Measurements from ENCODE around the gene XKRX.
A peak's percentile ranks its signal among the peaks of the same experiment; 100 is the strongest.

XKRX gene

DNA sequence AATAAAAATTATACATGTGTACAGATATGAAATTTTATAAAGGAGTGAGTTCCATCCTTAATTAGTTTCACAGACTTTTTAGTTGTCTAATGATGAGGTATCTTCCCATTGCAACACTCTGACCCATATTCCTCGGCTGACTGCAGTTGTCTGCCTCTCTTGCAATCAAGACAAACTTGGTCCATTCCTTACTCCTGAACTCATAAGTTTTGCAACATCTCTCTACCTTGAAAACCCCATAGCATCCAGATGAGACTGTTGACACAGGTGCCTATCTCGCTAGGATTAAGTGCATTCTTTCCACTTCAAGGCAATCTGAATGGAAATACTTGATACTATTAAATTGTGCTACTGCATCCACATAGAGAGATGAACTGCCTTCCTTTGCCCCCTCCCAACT, 2.3 kb downstream of the XKRX start:
- DNase-seq (ENCODE audit: low spot score) = no peak
- TF ChIP-seq, protein P1, sequence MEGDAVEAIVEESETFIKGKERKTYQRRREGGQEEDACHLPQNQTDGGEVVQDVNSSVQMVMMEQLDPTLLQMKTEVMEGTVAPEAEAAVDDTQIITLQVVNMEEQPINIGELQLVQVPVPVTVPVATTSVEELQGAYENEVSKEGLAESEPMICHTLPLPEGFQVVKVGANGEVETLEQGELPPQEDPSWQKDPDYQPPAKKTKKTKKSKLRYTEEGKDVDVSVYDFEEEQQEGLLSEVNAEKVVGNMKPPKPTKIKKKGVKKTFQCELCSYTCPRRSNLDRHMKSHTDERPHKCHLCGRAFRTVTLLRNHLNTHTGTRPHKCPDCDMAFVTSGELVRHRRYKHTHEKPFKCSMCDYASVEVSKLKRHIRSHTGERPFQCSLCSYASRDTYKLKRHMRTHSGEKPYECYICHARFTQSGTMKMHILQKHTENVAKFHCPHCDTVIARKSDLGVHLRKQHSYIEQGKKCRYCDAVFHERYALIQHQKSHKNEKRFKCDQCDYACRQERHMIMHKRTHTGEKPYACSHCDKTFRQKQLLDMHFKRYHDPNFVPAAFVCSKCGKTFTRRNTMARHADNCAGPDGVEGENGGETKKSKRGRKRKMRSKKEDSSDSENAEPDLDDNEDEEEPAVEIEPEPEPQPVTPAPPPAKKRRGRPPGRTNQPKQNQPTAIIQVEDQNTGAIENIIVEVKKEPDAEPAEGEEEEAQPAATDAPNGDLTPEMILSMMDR (IDR thresholded peaks at IDR 0.05; ENCODE audit: poor library complexity, severe bottlenecking) = no peak

DNA sequence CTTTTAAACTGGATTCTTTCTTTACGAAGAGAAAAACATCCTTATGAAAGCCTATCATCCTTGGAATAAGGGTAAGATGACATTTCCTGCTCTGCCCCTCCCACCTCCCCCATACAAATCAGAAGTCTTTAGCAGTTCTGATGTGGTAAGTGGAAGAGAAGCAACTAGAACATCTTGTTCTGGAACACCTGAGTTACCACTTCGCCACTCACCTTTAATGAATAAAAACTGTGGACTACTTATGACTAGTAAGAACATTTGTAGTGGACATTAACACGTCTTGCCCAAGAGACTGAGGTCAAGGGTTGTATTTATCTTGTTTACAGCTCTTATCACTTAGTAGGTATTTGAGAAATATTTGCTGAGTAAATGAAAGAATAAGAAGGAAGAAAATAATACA, 4.3 kb downstream of the XKRX start:
- H3K4me3 ChIP-seq (ENCODE audit: severe bottlenecking) = no peak overlapping the region
- no peaks in the 10 kb centered on the region for H3K9me3 ChIP-seq (ENCODE audit: severe bottlenecking)
- DNase-seq (ENCODE audit: low spot score) (no peak), ATAC-seq (ENCODE audit: low read depth) (no peak)
- H3K27me3 ChIP-seq (ENCODE audit: insufficient read depth, poor library complexity, severe bottlenecking) = no peaks in the 10 kb centered on the region
- no peaks in the 10 kb centered on the region for H3K36me3 ChIP-seq (ENCODE audit: low read depth)
- no peak overlapping the region for H3K27ac ChIP-seq (ENCODE audit: poor library complexity, severe bottlenecking)
- no peaks in the 10 kb centered on the region for H3K4me1 ChIP-seq (ENCODE audit: insufficient read depth, poor library complexity, severe bottlenecking)
- TF ChIP-seq, protein P1 (IDR thresholded peaks at IDR 0.05; ENCODE audit: poor library complexity, severe bottlenecking) = no peak

More for the DNA sequence above, 2.3 kb downstream of the XKRX start:
- peak; percentile 59 for ATAC-seq (ENCODE audit: low read depth)
- Histone ChIP-seq H3K4me1 (ENCODE audit: insufficient read depth, poor library complexity, severe bottlenecking) (no peaks in the 10 kb centered on the region), H3K27ac (ENCODE audit: poor library complexity, severe bottlenecking) (no peak overlapping the region), H3K36me3 (ENCODE audit: low read depth) (no peaks in the 10 kb centered on the region), H3K27me3 (ENCODE audit: insufficient read depth, poor library complexity, severe bottlenecking) (no peaks in the 10 kb centered on the region), H3K4me3 (ENCODE audit: severe bottlenecking) (no peak overlapping the region), H3K9me3 (ENCODE audit: severe bottlenecking) (no peaks in the 10 kb centered on the region)

DNA sequence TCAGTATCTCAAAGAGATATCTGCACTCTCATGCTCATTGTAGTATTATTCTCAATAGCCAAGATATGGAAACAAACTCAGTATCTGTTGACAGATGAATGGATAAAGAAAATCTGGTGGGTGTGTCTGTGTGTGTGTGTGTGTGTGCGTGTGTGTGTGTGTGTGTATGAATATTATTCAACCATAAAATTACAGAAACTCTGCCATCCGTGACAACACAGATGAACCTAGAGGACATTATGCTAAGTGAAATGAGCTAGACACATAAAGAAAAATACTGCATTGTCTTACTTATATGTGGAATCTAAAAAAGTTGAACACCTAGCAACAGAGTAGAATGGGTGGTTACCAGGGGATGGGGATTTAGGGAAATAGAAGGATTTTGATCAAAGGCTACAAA, 13.2 kb downstream of the XKRX start:
- Histone ChIP-seq H3K4me1 (ENCODE audit: insufficient read depth, poor library complexity, severe bottlenecking) (no peaks in the 10 kb centered on the region), H3K4me3 (ENCODE audit: severe bottlenecking) (no peak overlapping the region)

DNA sequence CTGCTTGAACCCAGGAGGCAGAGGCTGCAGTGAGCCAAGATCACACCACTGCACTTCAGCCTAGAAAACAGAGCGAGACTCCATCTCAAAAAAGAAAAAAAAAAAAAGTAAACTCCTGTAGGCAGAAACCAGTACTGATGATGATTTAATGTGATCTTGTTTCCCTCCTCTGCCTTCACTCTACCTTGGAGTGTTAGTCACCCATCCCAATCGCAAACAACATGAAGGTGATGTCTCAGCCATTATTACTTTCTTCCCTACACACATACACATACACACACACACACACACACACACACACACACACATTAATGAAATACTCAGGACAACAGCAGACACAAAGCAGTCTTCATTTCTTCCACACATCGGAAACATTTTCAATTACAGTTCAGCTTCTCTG, 15.6 kb downstream of the XKRX start:
- H3K9me3 ChIP-seq (ENCODE audit: severe bottlenecking) = no peaks in the 10 kb centered on the region
- no peaks in the 10 kb centered on the region for H3K36me3 ChIP-seq (ENCODE audit: low read depth)
- no peaks in the 10 kb centered on the region for H3K27me3 ChIP-seq (ENCODE audit: insufficient read depth, poor library complexity, severe bottlenecking)
- no peak for DNase-seq (ENCODE audit: low spot score)
- no peak for ATAC-seq (ENCODE audit: low read depth)
- no peak overlapping the region for H3K4me3 ChIP-seq (ENCODE audit: severe bottlenecking)
- TF ChIP-seq, protein P1 (IDR thresholded peaks at IDR 0.05; ENCODE audit: poor library complexity, severe bottlenecking) = no peak
- no peak overlapping the region for H3K27ac ChIP-seq (ENCODE audit: poor library complexity, severe bottlenecking)
- H3K4me1 ChIP-seq (ENCODE audit: insufficient read depth, poor library complexity, severe bottlenecking) = no peaks in the 10 kb centered on the region

More for the DNA sequence above, 13.2 kb downstream of the XKRX start:
- Histone ChIP-seq H3K36me3 (ENCODE audit: low read depth) (no peaks in the 10 kb centered on the region), H3K27ac (ENCODE audit: poor library complexity, severe bottlenecking) (no peak overlapping the region), H3K27me3 (ENCODE audit: insufficient read depth, poor library complexity, severe bottlenecking) (no peaks in the 10 kb centered on the region), H3K9me3 (ENCODE audit: severe bottlenecking) (no peaks in the 10 kb centered on the region)
- no peak for ATAC-seq (ENCODE audit: low read depth)
- TF ChIP-seq, protein P1 (IDR thresholded peaks at IDR 0.05; ENCODE audit: poor library complexity, severe bottlenecking) = no peak
- no peak for DNase-seq (ENCODE audit: low spot score)

DNA sequence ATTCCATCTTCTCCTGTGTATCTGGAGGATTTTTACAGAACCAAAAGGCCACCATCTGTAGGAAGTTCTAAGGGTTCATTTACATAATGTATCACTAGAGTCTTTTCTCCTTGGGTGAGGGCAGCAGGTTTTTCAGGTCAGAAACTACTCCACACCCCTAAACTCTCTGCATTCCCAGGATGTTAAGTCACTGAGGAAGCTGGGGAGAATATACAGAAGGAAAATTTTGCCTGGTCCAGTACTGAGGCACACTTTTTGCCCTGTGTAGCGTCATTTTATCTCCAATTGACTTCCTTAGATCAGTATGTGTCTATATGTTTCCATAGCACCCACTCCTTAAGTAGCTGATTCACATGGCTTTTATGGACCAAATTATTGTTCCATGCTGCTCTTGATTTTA, 17.0 kb downstream of the XKRX start:
- Histone ChIP-seq H3K9me3 (ENCODE audit: severe bottlenecking) (no peaks in the 10 kb centered on the region), H3K27me3 (ENCODE audit: insufficient read depth, poor library complexity, severe bottlenecking) (no peaks in the 10 kb centered on the region), H3K4me3 (ENCODE audit: severe bottlenecking) (no peak overlapping the region), H3K4me1 (ENCODE audit: insufficient read depth, poor library complexity, severe bottlenecking) (no peaks in the 10 kb centered on the region), H3K36me3 (ENCODE audit: low read depth) (no peaks in the 10 kb centered on the region), H3K27ac (ENCODE audit: poor library complexity, severe bottlenecking) (no peak overlapping the region)
- DNase-seq (ENCODE audit: low spot score) = no peak
- TF ChIP-seq, protein P1 (IDR thresholded peaks at IDR 0.05; ENCODE audit: poor library complexity, severe bottlenecking) = no peak
- peak; percentile 61; the same call in 2 of the 3 replicates for ATAC-seq (ENCODE audit: low read depth)

All from RWPE2 (cell line).